ENCODE measurements around the gene ATP6V0E2. TPM values are rescaled to one million over a fixed set of nuclear protein-coding genes. Genes with fewer than 3 reads are reported as not detected.

The ATP6V0E2 gene
- total RNA-seq, 4 donors from 2014 or later = 17.9 to 55.1 (median 32.7) TPM

GRCh38 chr7:149869867-149870266 lies 3.9 kb upstream of the ATP6V0E2 start:
- 86% methylated on average over 6 of the region's 6 CpGs for WGBS
- Histone ChIP-seq H3K27ac (replicated peaks in 1 of 4) (no peak overlapping the region), H3K27me3 (no peaks in the 10 kb centered on the region), H3K9me3 (no peaks in the 10 kb centered on the region), H3K4me1 (peaks cover 21 to 32% (median 23%) of the 10 kb centered on the region in 4 donors), H3K4me3 (no peak overlapping the region), H3K36me3 (peaks cover 2 to 50% (median 22%) of the 10 kb centered on the region in 4 donors)
- intact Hi-C loops (cut with DNase I) = loop anchor here (5.0 kb wide), 1 partner anchor 33 kb away; the partner anchor contains the start of gene ZNF862
- no peak for TF ChIP-seq CTCF (IDR thresholded peaks at IDR 0.05)
- TF ChIP-seq EP300 (IDR thresholded peaks at IDR 0.05) = no peak
- TF ChIP-seq POLR2AphosphoS5 (IDR thresholded peaks at IDR 0.05) = no peak
- no peak for TF ChIP-seq POLR2A (IDR thresholded peaks at IDR 0.05; ENCODE audit: low read depth)
- DNase-seq (ENCODE audit: extremely low spot score) = no peak

GRCh38 chr7:149870274-149870673 lies 3.5 kb upstream of the ATP6V0E2 start:
- Histone ChIP-seq H3K4me3 (no peak overlapping the region), H3K4me1 (peaks cover 22 to 35% (median 25%) of the 10 kb centered on the region in 4 donors), H3K27me3 (no peaks in the 10 kb centered on the region), H3K27ac (replicated peaks in 1 of 4) (no peak overlapping the region), H3K9me3 (no peaks in the 10 kb centered on the region), H3K36me3 (peaks cover 0 to 46% (median 18%) of the 10 kb centered on the region in 4 donors)
- WGBS = 93% methylated on average over 3 of the region's 3 CpGs
- intact Hi-C loops (cut with DNase I) = loop anchor here (5.0 kb wide), 1 partner anchor 33 kb away; the partner anchor contains the start of gene ZNF862
- TF ChIP-seq CTCF (IDR thresholded peaks at IDR 0.05) (no peak), POLR2AphosphoS5 (IDR thresholded peaks at IDR 0.05) (no peak), POLR2A (IDR thresholded peaks at IDR 0.05; ENCODE audit: low read depth) (no peak), EP300 (IDR thresholded peaks at IDR 0.05) (no peak)
- DNase-seq (ENCODE audit: extremely low spot score) = no peak

GRCh38 chr7:149870701-149871483 lies 2.9 kb upstream of the ATP6V0E2 start:
- H3K4me1 ChIP-seq = peaks cover 22 to 35% (median 25%) of the 10 kb centered on the region in 4 donors
- DNase-seq (ENCODE audit: extremely low spot score) = no peak
- intact Hi-C loops (cut with DNase I) = loop anchor here (5.0 kb wide), 1 partner anchor 34 kb away; the partner anchor contains the start of gene ZNF862
- H3K36me3 ChIP-seq = peaks cover 0 to 40% (median 14%) of the 10 kb centered on the region in 4 donors
- TF ChIP-seq POLR2A (IDR thresholded peaks at IDR 0.05; ENCODE audit: low read depth) (no peak), POLR2AphosphoS5 (IDR thresholded peaks at IDR 0.05) (no peak), EP300 (IDR thresholded peaks at IDR 0.05) (no peak), CTCF (IDR thresholded peaks at IDR 0.05) (no peak)
- no peaks in the 10 kb centered on the region for H3K27me3 ChIP-seq
- no peaks in the 10 kb centered on the region for H3K9me3 ChIP-seq
- no peak overlapping the region for H3K4me3 ChIP-seq
- 85% methylated on average over 12 of the region's 12 CpGs for WGBS
- no peak overlapping the region for H3K27ac ChIP-seq (replicated peaks in 1 of 4)

- H3K27ac ChIP-seq (replicated peaks in 1 of 4) = no peak overlapping the region
- H3K36me3 ChIP-seq = peaks cover 0 to 33% (median 9%) of the 10 kb centered on the region in 4 donors
- H3K27me3 ChIP-seq = no peaks in the 10 kb centered on the region
- H3K9me3 ChIP-seq = no peaks in the 10 kb centered on the region
- WGBS = 100% methylated on average over 1 of the region's 1 CpG
- no peak for DNase-seq (ENCODE audit: extremely low spot score)
- no peak for TF ChIP-seq POLR2AphosphoS5 (IDR thresholded peaks at IDR 0.05)
- no peak for TF ChIP-seq EP300 (IDR thresholded peaks at IDR 0.05)
- no peak for TF ChIP-seq CTCF (IDR thresholded peaks at IDR 0.05)
- TF ChIP-seq POLR2A (IDR thresholded peaks at IDR 0.05; ENCODE audit: low read depth) = no peak
- no peak overlapping the region for H3K4me3 ChIP-seq
- H3K4me1 ChIP-seq = peaks cover 22 to 35% (median 25%) of the 10 kb centered on the region in 4 donors
- intact Hi-C loops (cut with DNase I) = loop anchor here (5.0 kb wide), 1 partner anchor 34 kb away; the partner anchor contains the start of gene ZNF862
These were observed 2.2 kb upstream of the ATP6V0E2 start for GRCh38 chr7:149871576-149871975.
